Spleen (tissue), 11 donors: ENCODE data around the gene RNF123. TPM values are rescaled to one million over a fixed set of nuclear protein-coding genes. Genes with fewer than 3 reads are reported as not detected.
"Not testable (repeated sequence)": the region's sequence is repeated elsewhere in the genome, so short reads cannot be mapped to it uniquely, and the experiment has no call there.

ENCODE experiments used
- DNase-seq: peaks from one replicate; pipeline ENCODE4 v3.0.0-alpha.2; 2020
- H3K27ac ChIP-seq, 8 donors: fragments of 200-600 bp; sonication (generic) in 7 of 8; 1 replicate in 4 of 8; 2 replicates in 4 of 8; pipeline versions ENCODE4 v1.5.0 to v1.8.0; 2016 to 2021; ENCODE audit warnings: inconsistent platforms in 4 of 8, mild to moderate bottlenecking in 4 of 8, moderate library complexity in 1 of 8
- H3K27me3 ChIP-seq, 7 donors: fragments of 200-600 bp; sonication (generic) in 6 of 7; replicated peaks in 1 of 7; 1 replicate in 4 of 7; 2 replicates in 3 of 7; pipeline versions ENCODE4 v1.5.0 to v1.8.0; 2016 to 2021; ENCODE audit warnings: inconsistent platforms in 3 of 7, mild to moderate bottlenecking in 1 of 7
- H3K36me3 ChIP-seq, 6 donors: fragments of 200-600 bp; sonication (generic) in 5 of 6; 1 replicate in 4 of 6; 2 replicates in 2 of 6; pipeline versions ENCODE4 v1.5.0 to v1.8.0; 2016 to 2021; ENCODE audit warnings: inconsistent platforms in 2 of 6
- H3K4me1 ChIP-seq, 6 donors: fragments of 200-600 bp; sonication (generic) in 5 of 6; 1 replicate in 3 of 6; 2 replicates in 3 of 6; pipeline versions ENCODE4 v1.5.0 to v1.8.0; 2016 to 2021; ENCODE audit warnings: inconsistent platforms in 3 of 6
- H3K4me3 ChIP-seq, 8 donors: fragments of 200-600 bp; sonication (generic) in 7 of 8; 1 replicate in 4 of 8; 2 replicates in 4 of 8; pipeline versions ENCODE4 v1.5.0 to v1.8.0; 2016 to 2021; ENCODE audit warnings: inconsistent platforms in 4 of 8, mild to moderate bottlenecking in 4 of 8, moderate library complexity in 2 of 8
- H3K9me3 ChIP-seq, 8 donors: fragments of 200-600 bp; sonication (generic) in 7 of 8; 1 replicate in 4 of 8; 2 replicates in 4 of 8; pipeline versions ENCODE4 v1.5.0 to v1.8.0; 2016 to 2021; ENCODE audit warnings: inconsistent platforms in 4 of 8
- CTCF ChIP-seq, 11 experiments: fragments of 200-600 bp in 7 of 11; fragments of 450-650 bp in 4 of 11; sonication (generic) in 4 of 11; IDR thresholded peaks in 8 of 11; conservative IDR thresholded peaks in 3 of 11; 1 replicate in 7 of 11; 2 replicates in 4 of 11; pipeline versions ENCODE4 v1.4.0 to v1.8.0; 2016 to 2021; ENCODE audit warnings: antibody characterized with exemption in 11 of 11, inconsistent platforms in 4 of 11, mild to moderate bottlenecking in 1 of 11
- POLR2A ChIP-seq, 3 donors: fragments of 450-650 bp; IDR thresholded peaks; one replicate each; pipeline ENCODE4 v1.5.1; 2017; ENCODE audit warnings: antibody characterized with exemption in 3 of 3, mild to moderate bottlenecking in 1 of 3
- POLR2AphosphoS5 ChIP-seq, 3 donors: sonication (generic); formaldehyde crosslinking; IDR thresholded peaks; one replicate each; pipeline ENCODE4 v1.5.1; 2017; ENCODE audit warnings: antibody characterized with exemption in 3 of 3
- WGBS, 5 donors: extraction: QIAGEN DNeasy Blood & Tissue Kit in 3 of 5; methylation state at CpG; one replicate each; pipeline versions ENCODE4 v1.1.5 to v1.1.7; 2013 to 2018; 5-methylcytosine and 5-hydroxymethylcytosine counted together
- intact Hi-C: fragments of 100-400 bp; cut with DNase I; formaldehyde crosslinking; loops from one replicate; pipeline ENCODE4 v1.15.0; 2023; ENCODE audit warnings: low total_unique reads
- polyA plus RNA-seq, 3 donors: library from polyadenylated mRNA; stranded (reverse); fragments of 200-250 nt; gene quantifications; one replicate each; pipeline ENCODE4 v1.2.1, GENCODE V29; 2013
- total RNA-seq, 7 donors: library from RNA; depleted of rRNA in 3 of 7; stranded (reverse); fragments of >200 nt in 3 of 7; fragmentation: NEBNext Ultra II Directional in 4 of 7; extraction: Animal tissue kit (Norgen Biotek cat#: 25700) in 4 of 7; gene quantifications; one replicate each; pipeline versions ENCODE4 v1.1.0 to v1.2.1, GENCODE V29; 2016 to 2021
- donor health status: healthy with polysubstance abuse.
- donor health status: DM: no; HTN: no; CAD: no; lungs with moderate emphysema.
- donor health status: DM: no; HTN: no; CAD: no.
- donor health status: Bipolar disorder and iron deficiency.
- donor health status: healthy.
- donor health status: DM: no; HTN: no; CAD: no.
- donor health status: DM: yes; HTN: yes; CAD: no.

RNF123 gene
- total and polyA plus RNA-seq, 10 donors, result 11.6 to 57.5 (median 37.9) TPM

GRCh38 chr3:49683162-49683561 is 6.2 kb upstream of the RNF123 start:
- Histone ChIP-seq H3K4me3 (no peak overlapping the region), H3K27ac (no peak overlapping the region), H3K4me1 (peaks cover 0 to 20% (median 13%) of the 10 kb centered on the region in 6 donors), H3K27me3 (peaks cover 0 to 22% (median 0%) of the 10 kb centered on the region in 7 donors), H3K36me3 (peaks cover 0 to 70% (median 60%) of the 10 kb centered on the region in 6 donors), H3K9me3 (no peaks in the 10 kb centered on the region)
- TF ChIP-seq CTCF (IDR thresholded peaks at IDR 0.05 in 8 of 11, conservative IDR thresholded peaks at IDR 0.05 in 3 of 11) (no peak), POLR2A (IDR thresholded peaks at IDR 0.05) (no peak), POLR2AphosphoS5 (IDR thresholded peaks at IDR 0.05) (no peak)
- WGBS, 5 donors, result 90 to 95% (median 92%) methylated on average over 3 to 6 of the region's 6 CpGs
- no peak for DNase-seq
- intact Hi-C loops, result no loop called here

GRCh38 chr3:49684453-49684852 is 4.9 kb upstream of the RNF123 start:
- H3K9me3 ChIP-seq, DNase-seq, H3K4me3 ChIP-seq, intact Hi-C loops, H3K27ac ChIP-seq: not testable (repeated sequence)
- Histone ChIP-seq H3K4me1 (peaks cover 8 to 29% (median 21%) of the 10 kb centered on the region in 6 donors), H3K36me3 (peaks cover 0 to 57% (median 47%) of the 10 kb centered on the region in 6 donors), H3K27me3 (peaks cover 0 to 22% (median 0%) of the 10 kb centered on the region in 7 donors)
- 40 to 100% (median 91%) methylated on average over 1 to 2 of the region's 2 CpGs for WGBS, 5 donors

- 94 to 98% (median 97%) methylated on average over 8 to 10 of the region's 10 CpGs for WGBS, 5 donors
- peaks cover 0 to 50% (median 41%) of the 10 kb centered on the region in 6 donors for H3K36me3 ChIP-seq
- peaks cover 9 to 35% (median 26%) of the 10 kb centered on the region in 6 donors for H3K4me1 ChIP-seq
- H3K4me3 ChIP-seq, intact Hi-C loops, H3K27ac ChIP-seq, DNase-seq, H3K9me3 ChIP-seq: not testable (repeated sequence)
- peaks cover 0 to 22% (median 0%) of the 10 kb centered on the region in 7 donors for H3K27me3 ChIP-seq
These were observed 4.3 kb upstream of the RNF123 start for GRCh38 chr3:49685103-49685502.

GRCh38 chr3:49685846-49686245 is 3.5 kb upstream of the RNF123 start:
- peak in 1 of 3 donors; percentile 50 for TF ChIP-seq POLR2AphosphoS5 (IDR thresholded peaks at IDR 0.05)
- H3K27me3 ChIP-seq, result peaks cover 0 to 22% (median 0%) of the 10 kb centered on the region in 7 donors
- H3K9me3 ChIP-seq, H3K27ac ChIP-seq, intact Hi-C loops, DNase-seq: not testable (repeated sequence)
- H3K4me3 ChIP-seq, result peak overlapping the region in 4 of 8 donors; percentile 20 to 59 (median 35)
- H3K36me3 ChIP-seq, result peaks cover 0 to 43% (median 34%) of the 10 kb centered on the region in 6 donors
- 17 to 25% (median 24%) methylated on average over 23 to 33 of the region's 36 CpGs; no CpG with 5 or more reads in 1 of the 5 donors for WGBS, 5 donors
- peaks cover 14 to 42% (median 34%) of the 10 kb centered on the region in 6 donors for H3K4me1 ChIP-seq

GRCh38 chr3:49686346-49686745 is 3.0 kb upstream of the RNF123 start:
- DNase-seq, result peak; percentile 82
- peaks cover 0 to 22% (median 0%) of the 10 kb centered on the region in 7 donors for H3K27me3 ChIP-seq
- intact Hi-C loops, H3K9me3 ChIP-seq: not testable (repeated sequence)
- H3K27ac ChIP-seq, result peak overlapping the region in 2 of 8 donors; percentile 1 to 23
- peaks cover 0 to 40% (median 29%) of the 10 kb centered on the region in 6 donors for H3K36me3 ChIP-seq
- WGBS, 5 donors, result 0 to 12% (median 1%) methylated on average over 3 to 25 of the region's 29 CpGs
- H3K4me3 ChIP-seq, result peak overlapping the region in 7 of 8 donors; percentile 20 to 59 (median 27)
- peaks cover 19 to 47% (median 39%) of the 10 kb centered on the region in 6 donors for H3K4me1 ChIP-seq

GRCh38 chr3:49686769-49687423 is 2.5 kb upstream of the RNF123 start:
- DNase-seq, H3K9me3 ChIP-seq, intact Hi-C loops: not testable (repeated sequence)
- WGBS, 5 donors, result 20 to 57% (median 22%) methylated on average over 11 to 44 of the region's 44 CpGs
- H3K4me1 ChIP-seq, result peaks cover 23 to 52% (median 44%) of the 10 kb centered on the region in 6 donors
- TF ChIP-seq POLR2AphosphoS5 (IDR thresholded peaks at IDR 0.05), result peak in 2 of 3 donors; percentile 39 to 53
- H3K36me3 ChIP-seq, result peaks cover 0 to 37% (median 23%) of the 10 kb centered on the region in 6 donors
- peak overlapping the region in 2 of 8 donors; percentile 1 to 5 for H3K27ac ChIP-seq
- H3K4me3 ChIP-seq, result peak overlapping the region in 7 of 8 donors; percentile 20 to 59 (median 27)
- peaks cover 0 to 22% (median 0%) of the 10 kb centered on the region in 7 donors for H3K27me3 ChIP-seq

- H3K9me3 ChIP-seq, intact Hi-C loops, DNase-seq, H3K27ac ChIP-seq: not testable (repeated sequence)
- Histone ChIP-seq H3K36me3 (peaks cover 0 to 32% (median 18%) of the 10 kb centered on the region in 6 donors), H3K4me3 (peak overlapping the region in 1 of 8 donors; percentile 59), H3K27me3 (peaks cover 0 to 22% (median 0%) of the 10 kb centered on the region in 7 donors), H3K4me1 (peaks cover 23 to 58% (median 48%) of the 10 kb centered on the region in 6 donors)
- WGBS, 5 donors, result 81 to 96% (median 92%) methylated on average over 5 to 12 of the region's 12 CpGs
These were observed 1.9 kb upstream of the RNF123 start for GRCh38 chr3:49687424-49687795.

GRCh38 chr3:49688338-49689045 is 865 bp upstream of the RNF123 start:
- DNase-seq, intact Hi-C loops, H3K9me3 ChIP-seq: not testable (repeated sequence)
- Histone ChIP-seq H3K27ac (peak overlapping the region; percentile 72 to 91 (median 84)), H3K36me3 (peaks cover 0 to 22% (median 7%) of the 10 kb centered on the region in 6 donors), H3K27me3 (peaks cover 0 to 22% (median 0%) of the 10 kb centered on the region in 7 donors), H3K4me3 (peak overlapping the region; percentile 86 to 100 (median 98)), H3K4me1 (peaks cover 23 to 61% (median 49%) of the 10 kb centered on the region in 6 donors)
- 52 to 78% (median 66%) methylated on average over 4 to 7 of the region's 7 CpGs for WGBS, 5 donors
